GM06990 (cell line): ENCODE results near the gene SLC17A4.

Experiments
- DNase-seq: peaks from one replicate; pipeline ENCODE4 v3.0.0-alpha.2; 2011; ENCODE audit not compliant: insufficient read length; ENCODE audit errors: extremely low read depth
- H3K27me3 ChIP-seq: replicated peaks from 2 replicates; pipeline ENCODE4 v1.6.0; 2011; ENCODE audit warnings: low read length; ENCODE audit not compliant: control insufficient read depth, insufficient read depth
- H3K36me3 ChIP-seq: 2 replicates; pipeline ENCODE4 v1.5.1; 2011; ENCODE audit warnings: low read length; ENCODE audit not compliant: control insufficient read depth, insufficient read depth
- H3K4me3 ChIP-seq: replicated peaks from 2 replicates; pipeline ENCODE4 v1.5.1; 2011; ENCODE audit warnings: low read depth, mild to moderate bottlenecking, control low read depth, low read length
- TF ChIP-seq, protein P1 (sequence below): IDR thresholded peaks from 2 replicates; pipeline ENCODE4 v1.5.1; 2011; ENCODE audit warnings: low read length, control low read depth, mild to moderate bottlenecking, inconsistent platforms; ENCODE audit not compliant: insufficient read depth, poor library complexity, severe bottlenecking

SLC17A4 gene

DNA sequence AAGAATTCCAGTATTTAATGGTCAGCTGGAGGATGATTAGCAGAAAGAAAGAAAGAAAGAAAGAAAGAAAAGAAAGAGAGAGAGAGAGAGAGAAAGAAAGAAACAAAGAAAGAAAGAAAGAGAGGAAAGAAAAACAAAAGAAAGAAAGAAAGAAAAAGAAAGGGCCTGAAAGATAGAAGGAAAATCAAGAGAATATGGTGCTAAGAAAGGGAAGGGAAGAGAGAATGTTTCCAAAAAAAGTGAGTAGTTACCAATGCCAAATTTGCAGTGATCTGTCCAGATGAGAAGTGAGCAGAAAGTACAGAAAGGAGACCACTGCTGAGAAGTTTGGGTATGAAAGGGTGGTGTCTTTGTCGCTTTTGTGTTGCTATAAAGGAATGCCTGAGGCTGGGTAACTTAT is 26.6 kb downstream of the SLC17A4 start:
- Histone ChIP-seq H3K27me3 (no peaks in the 10 kb centered on the region; the same call in none of the 2 replicates), H3K36me3 (no peaks in the 10 kb centered on the region), H3K4me3 (no peak overlapping the region)
- TF ChIP-seq, protein P1, sequence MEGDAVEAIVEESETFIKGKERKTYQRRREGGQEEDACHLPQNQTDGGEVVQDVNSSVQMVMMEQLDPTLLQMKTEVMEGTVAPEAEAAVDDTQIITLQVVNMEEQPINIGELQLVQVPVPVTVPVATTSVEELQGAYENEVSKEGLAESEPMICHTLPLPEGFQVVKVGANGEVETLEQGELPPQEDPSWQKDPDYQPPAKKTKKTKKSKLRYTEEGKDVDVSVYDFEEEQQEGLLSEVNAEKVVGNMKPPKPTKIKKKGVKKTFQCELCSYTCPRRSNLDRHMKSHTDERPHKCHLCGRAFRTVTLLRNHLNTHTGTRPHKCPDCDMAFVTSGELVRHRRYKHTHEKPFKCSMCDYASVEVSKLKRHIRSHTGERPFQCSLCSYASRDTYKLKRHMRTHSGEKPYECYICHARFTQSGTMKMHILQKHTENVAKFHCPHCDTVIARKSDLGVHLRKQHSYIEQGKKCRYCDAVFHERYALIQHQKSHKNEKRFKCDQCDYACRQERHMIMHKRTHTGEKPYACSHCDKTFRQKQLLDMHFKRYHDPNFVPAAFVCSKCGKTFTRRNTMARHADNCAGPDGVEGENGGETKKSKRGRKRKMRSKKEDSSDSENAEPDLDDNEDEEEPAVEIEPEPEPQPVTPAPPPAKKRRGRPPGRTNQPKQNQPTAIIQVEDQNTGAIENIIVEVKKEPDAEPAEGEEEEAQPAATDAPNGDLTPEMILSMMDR, result no peak
- DNase-seq, result no peak

DNA sequence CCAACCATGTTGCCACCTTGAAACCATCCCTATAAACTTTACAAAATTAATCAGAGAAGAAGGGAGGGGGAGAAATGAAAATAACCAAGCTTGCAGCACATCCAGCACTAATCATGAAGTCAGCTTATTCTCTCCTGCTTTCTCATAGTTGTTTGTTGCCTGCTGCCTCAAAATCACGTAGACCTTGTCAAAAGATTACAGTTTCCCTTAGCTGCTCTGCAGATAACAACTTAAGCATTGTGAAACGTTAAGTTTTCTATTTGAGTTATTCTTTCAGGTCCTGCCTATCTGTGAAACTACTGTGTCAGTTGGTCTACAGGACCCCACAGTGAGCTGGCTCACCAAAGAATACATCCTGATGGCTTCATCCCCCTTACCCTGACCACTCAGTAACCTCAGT is 32.9 kb downstream of the SLC17A4 start:
- no peaks in the 10 kb centered on the region for H3K27me3 ChIP-seq
- TF ChIP-seq, protein P1, result no peak
- no peak overlapping the region for H3K4me3 ChIP-seq

DNA sequence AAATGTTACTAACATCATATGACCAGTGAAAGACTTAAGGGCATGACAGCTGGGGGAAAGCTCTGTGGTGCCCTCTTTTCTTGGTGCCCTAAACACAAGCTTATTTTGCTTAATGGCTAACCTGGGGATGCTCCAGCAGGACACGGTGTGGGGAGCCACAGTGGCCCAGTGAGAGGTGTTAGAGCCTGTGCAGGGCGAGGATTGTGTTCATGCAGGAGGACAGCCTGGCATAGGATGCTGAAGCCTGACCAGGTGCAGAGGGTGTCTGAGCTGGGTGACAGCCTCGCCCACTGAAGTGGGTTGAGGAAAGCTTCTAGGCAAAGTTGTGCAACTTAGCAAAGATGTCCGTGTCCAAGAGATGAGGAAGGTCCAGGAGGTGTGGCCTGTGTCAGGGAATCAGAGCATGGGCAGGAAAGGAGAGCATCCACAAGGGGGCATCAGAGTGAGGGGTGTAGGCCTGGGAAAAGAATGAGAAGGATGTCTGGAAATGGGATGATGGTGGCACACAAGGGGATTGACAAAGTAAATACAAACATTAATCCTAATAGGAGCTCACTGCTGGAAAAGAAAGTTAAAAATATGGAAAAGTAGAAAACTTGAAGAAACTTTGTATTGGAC is 33.9 kb downstream of the SLC17A4 start:
- H3K27me3 ChIP-seq, result no peaks in the 10 kb centered on the region
- TF ChIP-seq, protein P1, result peak; percentile 60
- no peaks in the 10 kb centered on the region for H3K36me3 ChIP-seq
- no peak for DNase-seq
- H3K4me3 ChIP-seq, result no peak overlapping the region

More for the DNA sequence above, 32.9 kb downstream of the SLC17A4 start:
- no peak for DNase-seq
- no peaks in the 10 kb centered on the region for H3K36me3 ChIP-seq

DNA sequence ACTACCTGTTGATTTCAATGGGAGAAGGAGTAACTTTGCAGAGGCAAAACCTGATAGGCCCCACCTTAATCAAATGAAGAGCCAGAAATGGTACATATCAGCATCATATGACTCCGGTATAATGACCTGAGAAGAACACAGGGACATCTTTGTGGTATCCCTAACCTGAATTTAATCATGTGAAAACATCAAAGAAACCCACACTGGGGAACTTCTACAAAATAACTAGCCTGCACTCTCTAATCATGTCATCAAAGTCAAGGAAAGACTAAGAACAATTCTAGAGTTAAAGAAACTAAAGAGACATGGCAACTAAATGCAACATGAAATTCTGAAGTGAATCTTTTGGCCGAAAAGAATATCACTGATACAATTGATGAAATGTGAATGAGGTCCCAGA is 34.9 kb downstream of the SLC17A4 start:
- DNase-seq, result no peak
- TF ChIP-seq, protein P1, result no peak
- no peak overlapping the region for H3K4me3 ChIP-seq
- H3K36me3 ChIP-seq, result no peaks in the 10 kb centered on the region
- no peaks in the 10 kb centered on the region for H3K27me3 ChIP-seq

DNA sequence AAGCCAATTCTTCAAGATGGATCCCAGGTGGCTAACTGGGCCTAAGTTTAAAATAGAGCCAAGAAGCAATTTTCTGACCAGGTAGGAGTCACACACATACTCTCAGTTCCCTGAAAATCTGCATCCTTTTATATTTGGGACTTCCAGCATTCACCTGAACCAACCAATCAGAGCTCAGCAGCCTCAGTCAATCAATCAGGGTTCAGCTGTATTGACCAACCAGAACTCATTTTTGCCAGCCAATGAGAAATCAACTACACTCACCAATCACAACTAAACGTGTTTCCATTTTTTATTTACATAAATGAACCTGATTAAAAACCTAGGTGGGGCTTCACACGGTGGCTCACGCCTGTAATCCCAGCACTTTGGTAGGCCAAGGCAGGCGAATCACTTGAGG is 37.5 kb downstream of the SLC17A4 start:
- H3K36me3 ChIP-seq, result no peaks in the 10 kb centered on the region
- no peak for DNase-seq
- no peak overlapping the region for H3K4me3 ChIP-seq
- TF ChIP-seq, protein P1, result no peak
- no peaks in the 10 kb centered on the region for H3K27me3 ChIP-seq

DNA sequence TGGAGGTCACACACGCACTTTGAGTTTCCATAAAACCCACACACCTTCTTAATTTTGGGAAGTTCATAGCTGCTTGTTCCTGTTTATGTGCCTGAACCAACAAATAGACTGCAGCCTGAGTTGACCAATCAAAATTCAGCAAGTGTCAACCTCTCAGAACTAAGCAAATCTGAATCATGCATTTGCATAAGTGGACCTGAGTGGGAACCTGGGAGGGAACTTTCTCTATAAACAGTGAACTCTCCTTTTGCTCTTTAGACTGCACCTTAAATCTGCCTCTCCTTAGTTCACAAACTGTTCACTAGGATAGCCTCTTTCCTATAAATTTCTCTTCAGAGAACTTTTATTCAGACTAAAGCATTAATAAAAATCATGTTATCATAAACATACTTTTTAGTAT is 39.4 kb downstream of the SLC17A4 start:
- TF ChIP-seq, protein P1, result no peak
- no peak for DNase-seq
- Histone ChIP-seq H3K27me3 (no peaks in the 10 kb centered on the region), H3K4me3 (no peak overlapping the region), H3K36me3 (no peaks in the 10 kb centered on the region)
